Measurements from ENCODE around the gene ARHGAP1.

DNA sequence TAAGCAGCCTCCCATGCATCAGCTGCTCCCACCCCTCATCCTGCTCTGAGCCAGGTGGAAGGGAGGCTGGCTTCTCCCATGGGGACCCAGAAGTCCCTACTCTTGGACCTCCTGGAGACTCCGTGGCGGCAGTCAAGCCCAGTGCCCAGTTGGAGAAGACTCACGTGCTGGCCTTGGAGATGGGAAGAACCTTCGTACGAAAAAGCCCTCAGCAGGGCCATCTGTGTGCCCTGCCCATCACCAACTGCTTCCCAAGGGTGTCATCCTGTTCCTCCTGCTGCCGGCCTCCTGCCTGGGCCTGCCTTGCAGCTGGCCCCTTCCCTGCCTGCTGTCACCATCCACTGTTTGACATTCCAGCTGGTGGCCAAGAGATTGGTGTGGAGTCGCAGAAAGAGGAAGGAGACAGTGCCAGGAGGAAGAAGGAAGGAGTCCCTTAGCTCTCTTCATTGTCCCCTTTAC is 28.0 kb downstream of the ARHGAP1 start:
- no peak for TF ChIP-seq POLR2A (IDR thresholded peaks at IDR 0.05)
- TF ChIP-seq CTCF (IDR thresholded peaks at IDR 0.05) = no peak

Measured in thyroid gland (tissue), 4 donors.